Measurements from ENCODE around the gene CYLD. TPM values are rescaled to one million over a fixed set of nuclear protein-coding genes. Genes with fewer than 3 reads are reported as not detected.
A peak's percentile ranks its signal among the peaks of the same experiment; 100 is the strongest.

Gene CYLD
- total RNA-seq, 2 donors from 2014 or later: 28.1 to 30.2 TPM

DNA sequence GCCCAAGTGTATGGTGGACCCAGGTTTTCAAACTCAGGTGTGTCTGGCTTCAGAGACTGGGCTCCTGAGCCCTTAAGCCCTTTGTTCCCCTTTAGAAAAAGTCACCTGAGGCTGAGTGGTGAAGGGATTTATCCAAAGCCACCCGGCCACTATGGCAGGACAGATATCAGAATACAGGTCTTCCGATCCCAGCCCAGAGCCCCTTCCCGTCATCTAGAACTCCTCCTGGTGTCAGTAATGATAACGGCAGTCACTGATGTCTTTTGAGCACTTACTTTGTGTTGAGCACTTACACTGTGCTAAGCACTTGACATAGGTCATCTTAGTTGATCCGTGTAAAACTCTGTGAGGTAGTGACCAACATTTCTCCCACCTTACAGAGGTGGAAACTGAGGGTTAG is 31.9 kb upstream of the CYLD start:
- H3K4me1 ChIP-seq (replicated peaks): no peaks in the 10 kb centered on the region
- DNase-seq (ENCODE audit: low spot score): no peak
- TF ChIP-seq POLR2AphosphoS5 (IDR thresholded peaks at IDR 0.05) (no peak), POLR2A (IDR thresholded peaks at IDR 0.05) (no peak), CTCF (IDR thresholded peaks at IDR 0.05) (no peak)
- no peak overlapping the region for H3K27ac ChIP-seq
- 89% methylated on average over 5 of the region's 5 CpGs for WGBS
- intact Hi-C loops (cut with DNase I): no loop called here
- H3K36me3 ChIP-seq: no peaks in the 10 kb centered on the region
- H3K4me3 ChIP-seq: no peak overlapping the region
- no peaks in the 10 kb centered on the region for H3K27me3 ChIP-seq (replicated peaks; ENCODE audit: insufficient read depth)
- H3K9me3 ChIP-seq: no peaks in the 10 kb centered on the region

DNA sequence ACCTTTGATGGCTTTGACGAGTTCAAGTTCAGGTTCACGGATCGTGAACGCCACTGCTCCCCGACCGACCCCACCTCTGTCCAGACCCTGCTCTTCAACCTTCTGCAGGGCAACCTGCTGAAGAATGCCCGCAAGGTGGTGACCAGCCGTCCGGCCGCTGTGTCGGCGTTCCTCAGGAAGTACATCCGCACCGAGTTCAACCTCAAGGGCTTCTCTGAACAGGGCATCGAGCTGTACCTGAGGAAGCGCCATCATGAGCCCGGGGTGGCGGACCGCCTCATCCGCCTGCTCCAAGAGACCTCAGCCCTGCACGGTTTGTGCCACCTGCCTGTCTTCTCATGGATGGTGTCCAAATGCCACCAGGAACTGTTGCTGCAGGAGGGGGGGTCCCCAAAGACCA is 30.8 kb upstream of the CYLD start:
- Histone ChIP-seq H3K36me3 (no peaks in the 10 kb centered on the region), H3K27ac (no peak overlapping the region), H3K27me3 (replicated peaks; ENCODE audit: insufficient read depth) (no peaks in the 10 kb centered on the region), H3K4me3 (no peak overlapping the region), H3K4me1 (replicated peaks) (no peaks in the 10 kb centered on the region), H3K9me3 (no peaks in the 10 kb centered on the region)
- intact Hi-C loops (cut with DNase I): no loop called here
- WGBS: 97% methylated on average over 21 of the region's 21 CpGs
- no peak for TF ChIP-seq POLR2A (IDR thresholded peaks at IDR 0.05)
- DNase-seq (ENCODE audit: low spot score): no peak

DNA sequence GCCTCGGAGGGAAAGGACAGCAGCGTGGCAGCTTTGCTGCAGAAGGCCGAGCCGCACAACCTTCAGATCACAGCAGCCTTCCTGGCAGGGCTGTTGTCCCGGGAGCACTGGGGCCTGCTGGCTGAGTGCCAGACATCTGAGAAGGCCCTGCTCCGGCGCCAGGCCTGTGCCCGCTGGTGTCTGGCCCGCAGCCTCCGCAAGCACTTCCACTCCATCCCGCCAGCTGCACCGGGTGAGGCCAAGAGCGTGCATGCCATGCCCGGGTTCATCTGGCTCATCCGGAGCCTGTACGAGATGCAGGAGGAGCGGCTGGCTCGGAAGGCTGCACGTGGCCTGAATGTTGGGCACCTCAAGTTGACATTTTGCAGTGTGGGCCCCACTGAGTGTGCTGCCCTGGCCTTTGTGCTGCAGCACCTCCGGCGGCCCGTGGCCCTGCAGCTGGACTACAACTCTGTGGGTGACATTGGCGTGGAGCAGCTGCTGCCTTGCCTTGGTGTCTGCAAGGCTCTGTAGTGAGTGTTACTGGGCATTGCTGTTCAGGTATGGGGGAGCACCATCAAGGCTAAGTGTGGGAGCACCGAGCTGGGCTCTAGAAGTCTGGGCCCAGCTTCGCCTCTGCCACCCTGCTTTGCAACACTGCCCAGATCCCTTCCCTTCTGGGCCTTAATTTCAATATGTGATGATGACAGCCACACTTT is 29.9 kb upstream of the CYLD start:
- WGBS: 40% methylated on average over 20 of the region's 25 CpGs
- Histone ChIP-seq H3K4me3 (no peak overlapping the region), H3K9me3 (no peaks in the 10 kb centered on the region), H3K27ac (no peak overlapping the region), H3K27me3 (replicated peaks; ENCODE audit: insufficient read depth) (no peaks in the 10 kb centered on the region), H3K4me1 (replicated peaks) (no peaks in the 10 kb centered on the region), H3K36me3 (no peaks in the 10 kb centered on the region)
- intact Hi-C loops (cut with DNase I): no loop called here
- peak; percentile 34 for DNase-seq (ENCODE audit: low spot score)
- no peak for TF ChIP-seq POLR2A (IDR thresholded peaks at IDR 0.05)
- no peak for TF ChIP-seq CTCF (IDR thresholded peaks at IDR 0.05)
- no peak for TF ChIP-seq POLR2AphosphoS5 (IDR thresholded peaks at IDR 0.05)

- no peak for DNase-seq (ENCODE audit: low spot score)
- Histone ChIP-seq H3K27ac (no peak overlapping the region), H3K36me3 (no peaks in the 10 kb centered on the region), H3K4me1 (replicated peaks) (no peaks in the 10 kb centered on the region), H3K9me3 (no peaks in the 10 kb centered on the region), H3K4me3 (no peak overlapping the region), H3K27me3 (replicated peaks; ENCODE audit: insufficient read depth) (no peaks in the 10 kb centered on the region)
- 63% methylated on average over 3 of the region's 3 CpGs for WGBS
- no peak for TF ChIP-seq CTCF (IDR thresholded peaks at IDR 0.05)
- TF ChIP-seq POLR2A (IDR thresholded peaks at IDR 0.05): no peak
- no peak for TF ChIP-seq POLR2AphosphoS5 (IDR thresholded peaks at IDR 0.05)
- intact Hi-C loops (cut with DNase I): no loop called here
These were observed 29.4 kb upstream of the CYLD start for GRCh38 chr16:50712560-50712898.

GRCh38 chr16:50712956-50713355 is 28.9 kb upstream of the CYLD start:
- H3K27ac ChIP-seq: no peak overlapping the region
- H3K9me3 ChIP-seq: no peaks in the 10 kb centered on the region
- TF ChIP-seq POLR2AphosphoS5 (IDR thresholded peaks at IDR 0.05): no peak
- no peak for TF ChIP-seq CTCF (IDR thresholded peaks at IDR 0.05)
- no peak for TF ChIP-seq POLR2A (IDR thresholded peaks at IDR 0.05)
- intact Hi-C loops (cut with DNase I): no loop called here
- 78% methylated on average over 4 of the region's 4 CpGs for WGBS
- H3K4me1 ChIP-seq (replicated peaks): no peaks in the 10 kb centered on the region
- no peak overlapping the region for H3K4me3 ChIP-seq
- no peak for DNase-seq (ENCODE audit: low spot score)
- H3K27me3 ChIP-seq (replicated peaks; ENCODE audit: insufficient read depth): no peaks in the 10 kb centered on the region
- H3K36me3 ChIP-seq: no peaks in the 10 kb centered on the region

Data from prostate gland (tissue), 2 donors.